ENCODE measurements around the gene MBP.

DNA sequence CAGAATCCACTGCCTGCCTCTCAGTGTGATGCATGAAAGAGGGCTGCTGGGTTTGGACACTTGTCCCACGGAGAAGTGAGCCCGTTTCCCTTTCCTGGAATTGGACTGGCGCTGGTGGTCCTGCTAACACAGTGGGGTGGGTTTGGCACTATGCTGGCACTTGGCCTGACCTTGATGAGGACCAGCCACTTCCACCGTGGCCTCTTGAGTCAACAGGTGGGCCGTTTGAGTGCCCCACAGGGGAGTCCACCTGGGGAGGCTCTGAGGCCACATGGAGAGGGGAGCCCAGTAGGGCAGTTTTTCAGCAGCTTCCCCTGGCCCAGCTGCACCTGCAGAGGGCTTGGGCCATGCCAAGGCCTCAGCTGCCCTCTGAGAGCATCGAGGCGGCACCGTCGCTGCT is 56.5 kb downstream of the MBP start:
- TF ChIP-seq, protein P1, sequence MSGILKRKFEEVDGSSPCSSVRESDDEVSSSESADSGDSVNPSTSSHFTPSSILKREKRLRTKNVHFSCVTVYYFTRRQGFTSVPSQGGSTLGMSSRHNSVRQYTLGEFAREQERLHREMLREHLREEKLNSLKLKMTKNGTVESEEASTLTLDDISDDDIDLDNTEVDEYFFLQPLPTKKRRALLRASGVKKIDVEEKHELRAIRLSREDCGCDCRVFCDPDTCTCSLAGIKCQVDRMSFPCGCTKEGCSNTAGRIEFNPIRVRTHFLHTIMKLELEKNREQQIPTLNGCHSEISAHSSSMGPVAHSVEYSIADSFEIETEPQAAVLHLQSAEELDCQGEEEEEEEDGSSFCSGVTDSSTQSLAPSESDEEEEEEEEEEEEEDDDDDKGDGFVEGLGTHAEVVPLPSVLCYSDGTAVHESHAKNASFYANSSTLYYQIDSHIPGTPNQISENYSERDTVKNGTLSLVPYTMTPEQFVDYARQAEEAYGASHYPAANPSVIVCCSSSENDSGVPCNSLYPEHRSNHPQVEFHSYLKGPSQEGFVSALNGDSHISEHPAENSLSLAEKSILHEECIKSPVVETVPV (CRISPR knock-in tag; IDR thresholded peaks at IDR 0.05): no peak
- no peak for TF ChIP-seq ZFP30 (CRISPR knock-in tag; IDR thresholded peaks at IDR 0.05)
- TF ChIP-seq RARB (CRISPR knock-in tag; IDR thresholded peaks at IDR 0.05): no peak
- no peak for TF ChIP-seq CSDC2 (CRISPR knock-in tag; IDR thresholded peaks at IDR 0.05)
- TF ChIP-seq ISL1 (CRISPR knock-in tag; IDR thresholded peaks at IDR 0.05): no peak
- TF ChIP-seq, protein P2, sequence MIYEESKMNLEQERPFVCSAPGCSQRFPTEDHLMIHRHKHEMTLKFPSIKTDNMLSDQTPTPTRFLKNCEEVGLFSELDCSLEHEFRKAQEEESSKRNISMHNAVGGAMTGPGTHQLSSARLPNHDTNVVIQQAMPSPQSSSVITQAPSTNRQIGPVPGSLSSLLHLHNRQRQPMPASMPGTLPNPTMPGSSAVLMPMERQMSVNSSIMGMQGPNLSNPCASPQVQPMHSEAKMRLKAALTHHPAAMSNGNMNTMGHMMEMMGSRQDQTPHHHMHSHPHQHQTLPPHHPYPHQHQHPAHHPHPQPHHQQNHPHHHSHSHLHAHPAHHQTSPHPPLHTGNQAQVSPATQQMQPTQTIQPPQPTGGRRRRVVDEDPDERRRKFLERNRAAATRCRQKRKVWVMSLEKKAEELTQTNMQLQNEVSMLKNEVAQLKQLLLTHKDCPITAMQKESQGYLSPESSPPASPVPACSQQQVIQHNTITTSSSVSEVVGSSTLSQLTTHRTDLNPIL (CRISPR knock-in tag; IDR thresholded peaks at IDR 0.05; ENCODE audit: low read depth): no peak
- no peak for TF ChIP-seq ARNTL (CRISPR knock-in tag; IDR thresholded peaks at IDR 0.05; ENCODE audit: borderline replicate concordance, low read depth)
- no peak for TF ChIP-seq GLIS3 (CRISPR knock-in tag; IDR thresholded peaks at IDR 0.05)
- TF ChIP-seq, protein P3, sequence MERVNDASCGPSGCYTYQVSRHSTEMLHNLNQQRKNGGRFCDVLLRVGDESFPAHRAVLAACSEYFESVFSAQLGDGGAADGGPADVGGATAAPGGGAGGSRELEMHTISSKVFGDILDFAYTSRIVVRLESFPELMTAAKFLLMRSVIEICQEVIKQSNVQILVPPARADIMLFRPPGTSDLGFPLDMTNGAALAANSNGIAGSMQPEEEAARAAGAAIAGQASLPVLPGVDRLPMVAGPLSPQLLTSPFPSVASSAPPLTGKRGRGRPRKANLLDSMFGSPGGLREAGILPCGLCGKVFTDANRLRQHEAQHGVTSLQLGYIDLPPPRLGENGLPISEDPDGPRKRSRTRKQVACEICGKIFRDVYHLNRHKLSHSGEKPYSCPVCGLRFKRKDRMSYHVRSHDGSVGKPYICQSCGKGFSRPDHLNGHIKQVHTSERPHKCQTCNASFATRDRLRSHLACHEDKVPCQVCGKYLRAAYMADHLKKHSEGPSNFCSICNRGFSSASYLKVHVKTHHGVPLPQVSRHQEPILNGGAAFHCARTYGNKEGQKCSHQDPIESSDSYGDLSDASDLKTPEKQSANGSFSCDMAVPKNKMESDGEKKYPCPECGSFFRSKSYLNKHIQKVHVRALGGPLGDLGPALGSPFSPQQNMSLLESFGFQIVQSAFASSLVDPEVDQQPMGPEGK (CRISPR knock-in tag; IDR thresholded peaks at IDR 0.05; ENCODE audit: borderline replicate concordance): no peak

All from SK-N-SH treated with all-trans-retinoic acid at 6 μM for 48 hours (cell line).